CD14-positive monocyte (primary cell): ENCODE measurements around the gene GALNTL6. TPM values are rescaled to one million over a fixed set of nuclear protein-coding genes. Genes with fewer than 3 reads are reported as not detected.

Experiments
- DNase-seq, 3 donors: peaks; one replicate each; pipeline ENCODE4 v3.0.0-alpha.2; 2011 to 2022
- H2AFZ ChIP-seq: 2 replicates; pipeline ENCODE4 v1.6.0; 2012; ENCODE audit warnings: mild to moderate bottlenecking, low read depth, low read length, inconsistent platforms; ENCODE audit not compliant: insufficient read depth, poor library complexity, severe bottlenecking
- H3K27ac ChIP-seq, 2 donors: 1 replicate in 1 of 2; 2 replicates in 1 of 2; pipeline ENCODE4 v1.5.1; 2012 to 2013; ENCODE audit warnings: low read length in 2 of 2, control low read depth in 1 of 2, inconsistent platforms in 1 of 2, low read depth in 1 of 2, mild to moderate bottlenecking in 1 of 2
- H3K27me3 ChIP-seq, 2 donors: one replicate each; pipeline versions ENCODE4 v1.6.0 to v1.6.1; 2011 to 2013; ENCODE audit warnings: low read length in 2 of 2; ENCODE audit not compliant: control insufficient read depth in 2 of 2, insufficient read depth in 2 of 2
- H3K36me3 ChIP-seq, 2 donors: replicated peaks in 1 of 2; 1 replicate in 1 of 2; 2 replicates in 1 of 2; pipeline versions ENCODE4 v1.5.1 to v1.6.1; 2012 to 2013; ENCODE audit warnings: low read length in 2 of 2, control low read depth in 1 of 2, inconsistent platforms in 1 of 2, mild to moderate bottlenecking in 1 of 2; ENCODE audit not compliant: insufficient read depth in 2 of 2, control insufficient read depth in 1 of 2
- H3K4me1 ChIP-seq, 2 donors: 1 replicate in 1 of 2; 2 replicates in 1 of 2; pipeline versions ENCODE4 v1.5.1 to v1.6.1; 2012 to 2013; ENCODE audit warnings: low read length in 2 of 2, control low read depth in 1 of 2, inconsistent platforms in 1 of 2, mild to moderate bottlenecking in 1 of 2, moderate library complexity in 1 of 2; ENCODE audit not compliant: insufficient read depth in 2 of 2, control insufficient read depth in 1 of 2
- H3K4me2 ChIP-seq: replicated peaks from 2 replicates; pipeline ENCODE3; 2012; ENCODE audit warnings: low read length, moderate library complexity, mild to moderate bottlenecking; ENCODE audit not compliant: poor library complexity, severe bottlenecking; ENCODE audit errors: extremely low read depth
- H3K4me3 ChIP-seq, 3 experiments: fragments of 200-600 bp in 1 of 3; sonication (generic) in 1 of 3; replicated peaks in 1 of 3; 1 replicate in 2 of 3; 2 replicates in 1 of 3; pipeline ENCODE4 v1.5.1; 2011 to 2013; ENCODE audit warnings: low read length in 3 of 3, mild to moderate bottlenecking in 3 of 3, control low read depth in 2 of 3, low read depth in 2 of 3, inconsistent platforms in 1 of 3, moderate library complexity in 1 of 3
- H3K79me2 ChIP-seq: 2 replicates; pipeline ENCODE4 v1.6.0; 2012; ENCODE audit warnings: mild to moderate bottlenecking, control low read depth, inconsistent platforms, low read length, moderate library complexity; ENCODE audit not compliant: insufficient read depth
- H3K9ac ChIP-seq: 2 replicates; pipeline ENCODE4 v1.6.0; 2017; ENCODE audit warnings: low read length, mild to moderate bottlenecking; ENCODE audit not compliant: insufficient read depth, poor library complexity, severe bottlenecking
- H3K9me3 ChIP-seq, 2 donors: replicated peaks in 1 of 2; 1 replicate in 1 of 2; 2 replicates in 1 of 2; pipeline versions ENCODE4 v1.5.1 to v1.6.1; 2012 to 2013; ENCODE audit warnings: low read length in 2 of 2, control low read depth in 1 of 2; ENCODE audit not compliant: control insufficient read depth in 1 of 2, insufficient read depth in 1 of 2
- H4K20me1 ChIP-seq: 2 replicates; pipeline ENCODE4 v1.6.0; 2012; ENCODE audit warnings: mild to moderate bottlenecking, low read length, control low read depth, moderate library complexity; ENCODE audit not compliant: insufficient read depth
- H3K27ac Mint-ChIP-seq, 7 donors: one replicate each; pipeline ENCODE4 v1.8.0; 2020; ENCODE audit warnings: mild to moderate bottlenecking in 7 of 7, mixed read lengths in 7 of 7, moderate library complexity in 6 of 7, inconsistent platforms in 2 of 7
- H3K27me3 Mint-ChIP-seq, 3 donors: one replicate each; pipeline ENCODE4 v1.8.0; 2021 to 2022; ENCODE audit warnings: low read depth in 3 of 3, mild to moderate bottlenecking in 3 of 3, mixed read lengths in 3 of 3, moderate library complexity in 3 of 3, inconsistent platforms in 1 of 3
- H3K36me3 Mint-ChIP-seq, 2 donors: one replicate each; pipeline ENCODE4 v1.8.0; 2020; ENCODE audit warnings: mixed read lengths in 2 of 2, inconsistent platforms in 1 of 2, mild to moderate bottlenecking in 1 of 2
- H3K4me1 Mint-ChIP-seq: one replicate; pipeline ENCODE4 v1.8.0; 2020; ENCODE audit warnings: mild to moderate bottlenecking, mixed read lengths
- H3K4me3 Mint-ChIP-seq, 2 donors: one replicate each; pipeline ENCODE4 v1.8.0; 2020; ENCODE audit warnings: mild to moderate bottlenecking in 2 of 2, mixed read lengths in 2 of 2, moderate library complexity in 1 of 2
- H3K9me3 Mint-ChIP-seq, 7 donors: one replicate each; pipeline ENCODE4 v1.8.0; 2020 to 2022; ENCODE audit warnings: mixed read lengths in 7 of 7, mild to moderate bottlenecking in 6 of 7, moderate library complexity in 6 of 7, inconsistent platforms in 2 of 7
- CTCF ChIP-seq: fragments of 200-600 bp; IDR thresholded peaks from one replicate; pipeline ENCODE4 v1.8.0; 2022; ENCODE audit warnings: antibody characterized with exemption, mild to moderate bottlenecking
- WGBS: methylation state at CpG from one replicate; pipeline ENCODE4 v1.1.5; 2013; ENCODE audit warnings: missing lambda C conversion rate; ENCODE audit not compliant: insufficient coverage; 5-methylcytosine and 5-hydroxymethylcytosine counted together
- intact Hi-C, 2 donors: fragments of 100-400 bp; cut with micrococcal nuclease; formaldehyde crosslinking; loops; one replicate each; pipeline versions ENCODE4 v1.15.0 to v1.15.1; 2023
- polyA plus RNA-seq, 3 donors: library from polyadenylated mRNA; depleted of rRNA in 1 of 3; unstranded in 2 of 3; stranded (reverse) in 1 of 3; fragments of 300-500 nt in 2 of 3; fragments of >200 nt in 1 of 3; fragmentation: Illumina TruSeq in 2 of 3; gene quantifications; 1 replicate in 2 of 3; 2 replicates in 1 of 3; pipeline ENCODE4 v1.2.3, GENCODE V29; 2012 to 2021

GALNTL6 gene
- polyA plus RNA-seq, 3 donors: 0.05 TPM; not detected in 2

GRCh38 chr4:172822331-172822730 is 1009.1 kb downstream of the GALNTL6 start:
- no CpG with 5 or more reads among the region's 3 CpGs for WGBS
- Mint-ChIP-seq H3K36me3 (no peaks in the 10 kb centered on the region), H3K4me1 (no peaks in the 10 kb centered on the region), H3K9me3 (peaks cover 0 to 2% (median 0%) of the 10 kb centered on the region in 7 donors), H3K27ac (no peak overlapping the region), H3K27me3 (peaks cover 4 to 9% (median 8%) of the 10 kb centered on the region in 3 donors), H3K4me3 (no peak overlapping the region)
- H3K4me2 ChIP-seq: no peak overlapping the region
- no peaks in the 10 kb centered on the region for H3K79me2 ChIP-seq
- no peaks in the 10 kb centered on the region for H3K9me3 ChIP-seq
- intact Hi-C loops: no loop called here
- H3K4me1 ChIP-seq: no peaks in the 10 kb centered on the region
- H3K36me3 ChIP-seq: no peaks in the 10 kb centered on the region
- no peaks in the 10 kb centered on the region for H4K20me1 ChIP-seq
- no peak overlapping the region for H3K9ac ChIP-seq
- no peak for TF ChIP-seq CTCF
- H3K27ac ChIP-seq: no peak overlapping the region
- H3K27me3 ChIP-seq: peaks cover 2 to 8% of the 10 kb centered on the region in 2 donors
- no peak overlapping the region for H2AFZ ChIP-seq
- no peak overlapping the region for H3K4me3 ChIP-seq
- no peak for DNase-seq

DNA sequence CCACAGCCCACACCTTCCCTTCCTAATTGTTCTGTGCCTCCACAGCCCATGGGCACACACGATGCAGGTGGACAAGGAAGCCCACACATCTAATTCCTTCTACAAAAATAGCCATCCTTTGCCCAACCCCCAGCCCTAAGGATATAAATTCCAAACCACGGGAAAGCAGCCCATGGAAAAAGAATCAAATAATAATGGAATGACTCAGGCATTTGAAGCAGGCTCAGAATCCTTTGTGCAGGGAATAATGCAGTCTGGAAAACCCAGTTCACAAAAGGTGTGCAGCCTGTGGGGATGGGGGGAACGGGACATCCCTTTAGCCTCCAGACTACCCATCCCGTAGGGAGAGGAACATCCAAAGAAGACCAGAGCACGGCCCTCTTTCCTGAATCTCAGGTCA is 1013.1 kb downstream of the GALNTL6 start:
- Mint-ChIP-seq H3K27me3 (peaks cover 4 to 10% (median 5%) of the 10 kb centered on the region in 3 donors), H3K4me1 (peaks cover 2% of the 10 kb centered on the region), H3K27ac (peak overlapping the region in 1 of 7 donors; percentile 52), H3K4me3 (no peak overlapping the region), H3K9me3 (peaks cover 0 to 3% (median 1%) of the 10 kb centered on the region in 7 donors), H3K36me3 (no peaks in the 10 kb centered on the region)
- 67% methylated on average over 1 of the region's 5 CpGs for WGBS
- no peaks in the 10 kb centered on the region for H3K36me3 ChIP-seq
- no peak overlapping the region for H2AFZ ChIP-seq
- H3K79me2 ChIP-seq: no peaks in the 10 kb centered on the region
- H3K9ac ChIP-seq: no peak overlapping the region
- H3K27ac ChIP-seq: no peak overlapping the region
- DNase-seq: no peak
- intact Hi-C loops: no loop called here
- no peak overlapping the region for H3K4me2 ChIP-seq
- no peaks in the 10 kb centered on the region for H3K4me1 ChIP-seq
- no peak overlapping the region for H3K4me3 ChIP-seq
- no peaks in the 10 kb centered on the region for H3K9me3 ChIP-seq
- peaks cover 0 to under 1% of the 10 kb centered on the region in 2 donors for H3K27me3 ChIP-seq
- no peaks in the 10 kb centered on the region for H4K20me1 ChIP-seq
- TF ChIP-seq CTCF: no peak
